Right atrium auricular region (tissue), 2 donors: Measurements from ENCODE around the gene KRT85. TPM values are rescaled to one million over a fixed set of nuclear protein-coding genes. Genes with fewer than 3 reads are reported as not detected.
A peak's percentile ranks its signal among the peaks of the same experiment; 100 is the strongest.
"Not testable (repeated sequence)": the region's sequence is repeated elsewhere in the genome, so short reads cannot be mapped to it uniquely, and the experiment has no call there.

Experiments used
- DNase-seq: peaks from one replicate; pipeline ENCODE4 v3.0.0-alpha.2; 2019; ENCODE audit warnings: low spot score
- H3K27ac ChIP-seq, 2 donors: fragments of 200-600 bp; sonication (generic); 1 replicate in 1 of 2; 2 replicates in 1 of 2; pipeline ENCODE4 v1.5.1; 2016 to 2019
- H3K27me3 ChIP-seq, 2 donors: fragments of 200-600 bp; sonication (generic); one replicate each; pipeline versions ENCODE4 v1.5.1 to v1.6.0; 2017 to 2019
- H3K36me3 ChIP-seq: fragments of 200-600 bp; sonication (generic); one replicate; pipeline ENCODE4 v1.5.1; 2016
- H3K4me1 ChIP-seq, 2 donors: fragments of 200-600 bp; sonication (generic); one replicate each; pipeline versions ENCODE4 v1.5.1 to v1.6.0; 2017 to 2019
- H3K4me3 ChIP-seq, 2 donors: fragments of 200-600 bp; sonication (generic); 1 replicate in 1 of 2; 2 replicates in 1 of 2; pipeline ENCODE4 v1.5.1; 2017 to 2019; ENCODE audit warnings: mild to moderate bottlenecking in 1 of 2, moderate library complexity in 1 of 2
- H3K9me3 ChIP-seq, 2 donors: fragments of 200-600 bp; sonication (generic); one replicate each; pipeline ENCODE4 v1.5.1; 2019
- total RNA-seq, 2 donors: library from RNA; depleted of rRNA; stranded (reverse); fragments of >200 nt; gene quantifications; one replicate each; pipeline ENCODE4 v1.1.0, GENCODE V29; 2016
- TF ChIP-seq, protein P1 (sequence below), 2 donors: fragments of 200-600 bp; sonication (generic); IDR thresholded peaks; one replicate each; pipeline ENCODE4 v1.5.1; 2019; ENCODE audit warnings: antibody characterized with exemption in 2 of 2

Gene KRT85
- total RNA-seq, 2 donors from 2014 or later: not detected

DNA sequence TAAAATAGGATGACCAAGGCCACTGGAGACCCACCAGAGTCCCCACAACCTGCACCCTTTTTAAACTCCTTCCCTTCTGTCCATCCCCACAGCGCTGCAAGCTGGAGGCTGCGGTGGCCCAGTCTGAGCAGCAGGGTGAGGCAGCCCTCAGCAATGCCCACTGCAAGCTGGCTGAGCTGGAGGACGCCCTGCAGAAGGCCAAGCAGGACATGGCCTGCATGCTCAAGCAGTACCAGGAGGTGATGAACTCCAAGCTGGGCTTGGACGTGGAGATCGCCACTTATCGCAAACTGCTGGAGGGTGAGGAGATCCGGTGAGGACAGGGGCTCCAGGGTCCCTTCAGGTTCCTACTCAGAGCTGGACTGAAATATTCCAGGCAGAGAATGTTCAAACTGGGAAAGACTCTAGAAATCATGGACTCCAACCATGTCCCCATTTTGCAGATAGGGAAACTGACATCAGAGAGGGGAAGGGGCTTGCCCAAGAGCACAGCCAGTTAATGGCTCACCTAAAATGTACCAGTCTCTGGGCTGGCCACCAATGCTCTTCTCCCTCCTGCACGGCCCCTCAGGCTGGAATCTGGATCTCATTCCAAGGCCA is 17.2 kb downstream of the KRT85 start:
- Histone ChIP-seq H3K27ac (no peak overlapping the region), H3K27me3 (no peaks in the 10 kb centered on the region), H3K4me3 (no peak overlapping the region), H3K4me1 (peaks cover 0 to 8% of the 10 kb centered on the region in 2 donors), H3K9me3 (no peaks in the 10 kb centered on the region), H3K36me3 (no peaks in the 10 kb centered on the region)
- TF ChIP-seq, protein P1, sequence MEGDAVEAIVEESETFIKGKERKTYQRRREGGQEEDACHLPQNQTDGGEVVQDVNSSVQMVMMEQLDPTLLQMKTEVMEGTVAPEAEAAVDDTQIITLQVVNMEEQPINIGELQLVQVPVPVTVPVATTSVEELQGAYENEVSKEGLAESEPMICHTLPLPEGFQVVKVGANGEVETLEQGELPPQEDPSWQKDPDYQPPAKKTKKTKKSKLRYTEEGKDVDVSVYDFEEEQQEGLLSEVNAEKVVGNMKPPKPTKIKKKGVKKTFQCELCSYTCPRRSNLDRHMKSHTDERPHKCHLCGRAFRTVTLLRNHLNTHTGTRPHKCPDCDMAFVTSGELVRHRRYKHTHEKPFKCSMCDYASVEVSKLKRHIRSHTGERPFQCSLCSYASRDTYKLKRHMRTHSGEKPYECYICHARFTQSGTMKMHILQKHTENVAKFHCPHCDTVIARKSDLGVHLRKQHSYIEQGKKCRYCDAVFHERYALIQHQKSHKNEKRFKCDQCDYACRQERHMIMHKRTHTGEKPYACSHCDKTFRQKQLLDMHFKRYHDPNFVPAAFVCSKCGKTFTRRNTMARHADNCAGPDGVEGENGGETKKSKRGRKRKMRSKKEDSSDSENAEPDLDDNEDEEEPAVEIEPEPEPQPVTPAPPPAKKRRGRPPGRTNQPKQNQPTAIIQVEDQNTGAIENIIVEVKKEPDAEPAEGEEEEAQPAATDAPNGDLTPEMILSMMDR (IDR thresholded peaks at IDR 0.05): no peak
- no peak for DNase-seq

DNA sequence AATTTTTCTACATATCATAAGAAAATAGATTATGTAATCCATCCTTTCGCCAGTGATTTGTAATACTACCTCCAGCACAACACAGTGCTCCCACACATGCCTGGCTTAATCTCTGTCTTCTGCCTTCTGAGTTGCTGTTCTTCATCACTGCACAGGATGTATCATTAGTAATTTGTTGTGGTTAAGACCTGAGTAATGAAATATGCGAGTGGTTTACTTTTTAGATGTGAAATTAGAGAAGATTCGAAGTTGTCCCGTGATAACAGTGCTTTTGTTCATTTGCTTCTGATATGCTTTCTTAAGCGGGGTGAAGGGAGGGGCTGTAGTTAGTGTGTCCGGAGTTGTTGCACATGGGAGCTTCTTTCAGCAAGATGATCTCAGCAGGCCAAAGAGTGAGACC is 18.1 kb downstream of the KRT85 start:
- Histone ChIP-seq H3K4me1 (peaks cover 0 to 8% of the 10 kb centered on the region in 2 donors), H3K4me3 (no peak overlapping the region), H3K9me3 (no peaks in the 10 kb centered on the region), H3K27me3 (no peaks in the 10 kb centered on the region), H3K36me3 (no peaks in the 10 kb centered on the region), H3K27ac (no peak overlapping the region)
- DNase-seq: no peak
- TF ChIP-seq, protein P1 (IDR thresholded peaks at IDR 0.05): no peak

DNA sequence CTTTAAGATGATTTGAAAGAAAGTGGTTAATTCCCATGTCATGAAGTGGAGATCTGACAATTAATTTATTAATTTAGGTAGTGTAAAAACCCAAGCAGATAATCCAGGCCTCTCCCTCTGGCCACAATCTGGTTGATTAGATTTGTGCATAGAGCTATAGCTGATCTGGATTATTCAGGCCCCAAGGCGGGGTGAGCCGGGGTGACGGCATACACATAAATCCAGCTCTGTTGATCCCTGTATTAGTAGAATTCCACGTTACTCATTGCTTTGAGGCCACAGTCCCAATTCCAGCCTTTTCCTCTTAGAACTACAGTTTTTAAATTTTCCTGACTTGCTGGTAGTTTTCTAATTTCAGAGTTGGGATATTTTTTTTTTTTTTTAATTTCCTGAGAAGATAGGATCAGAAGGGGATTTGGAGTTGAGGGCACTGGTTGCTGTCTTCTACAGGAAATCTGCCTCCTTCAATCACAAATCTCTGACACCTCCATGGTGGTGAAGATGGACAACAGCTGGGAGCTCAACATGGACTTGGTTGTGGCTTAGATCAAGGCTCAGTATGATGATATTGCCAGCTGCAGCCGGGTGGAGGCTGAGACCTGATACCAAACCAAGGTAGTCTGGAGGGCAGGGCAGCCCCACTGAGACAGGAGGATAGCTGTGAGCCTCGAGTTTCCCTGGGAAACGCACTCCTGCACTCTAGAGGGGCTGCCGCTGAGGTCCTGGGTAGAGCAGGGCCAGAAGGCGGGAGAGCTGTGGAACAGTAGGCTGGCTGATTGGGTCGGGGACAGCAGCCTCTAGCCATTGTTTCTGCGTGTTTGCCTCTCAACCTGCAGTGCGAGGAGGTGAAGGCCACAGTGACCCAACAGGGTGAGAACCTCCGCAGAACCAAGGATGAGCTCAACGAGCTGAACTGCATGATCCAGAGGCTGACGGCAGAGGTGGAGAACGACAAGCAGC is 19.4 kb downstream of the KRT85 start:
- Histone ChIP-seq H3K27me3 (no peaks in the 10 kb centered on the region), H3K4me3 (no peak overlapping the region), H3K36me3 (no peaks in the 10 kb centered on the region), H3K4me1 (peaks cover 0 to 8% of the 10 kb centered on the region in 2 donors), H3K27ac (no peak overlapping the region), H3K9me3 (peaks cover 0 to 12% of the 10 kb centered on the region in 2 donors)
- TF ChIP-seq, protein P1 (IDR thresholded peaks at IDR 0.05): no peak
- DNase-seq: no peak

DNA sequence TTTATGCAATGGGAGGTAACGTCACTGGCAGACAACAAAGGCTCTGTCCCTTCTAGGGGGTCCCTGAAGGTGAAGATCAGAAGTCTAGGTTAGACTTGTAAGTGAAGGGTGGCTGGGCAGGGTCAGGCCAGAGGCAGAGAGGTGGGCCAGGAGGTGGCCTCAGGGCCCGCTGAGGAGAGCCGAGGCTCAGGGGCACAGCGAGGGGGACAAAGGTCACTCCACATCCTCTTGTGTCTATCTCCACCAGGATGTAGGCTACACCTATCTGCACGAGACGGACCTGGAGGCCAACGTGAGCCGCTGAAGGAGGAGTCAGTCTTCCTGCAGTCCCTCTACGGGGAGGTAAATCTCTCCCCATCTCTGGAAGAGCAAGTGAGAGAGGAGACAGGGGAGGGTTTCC is 20.3 kb downstream of the KRT85 start:
- TF ChIP-seq, protein P1 (IDR thresholded peaks at IDR 0.05): no peak
- Histone ChIP-seq H3K9me3 (peaks cover 0 to 13% of the 10 kb centered on the region in 2 donors), H3K27ac (peak overlapping the region in 1 of 2 donors; percentile 51)

DNA sequence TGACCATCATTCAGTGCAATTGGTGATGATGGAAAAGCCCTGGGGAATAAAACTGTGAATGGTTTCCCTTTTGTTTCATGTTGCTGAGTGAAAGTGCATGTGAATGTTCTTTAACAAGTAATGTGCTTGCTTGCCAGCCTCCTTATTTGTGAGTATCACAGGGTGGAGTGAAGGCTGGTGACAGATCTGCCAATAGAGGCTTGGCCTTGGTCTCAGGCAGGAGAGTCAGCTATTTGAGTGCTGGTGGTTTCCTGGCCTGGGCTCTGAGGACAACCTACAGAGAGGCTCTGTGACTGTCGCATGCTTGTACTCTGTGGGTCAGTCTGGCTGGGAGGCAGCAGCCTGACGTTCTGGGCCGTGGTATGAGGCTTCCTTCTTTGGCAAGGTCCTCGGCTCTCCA is 20.7 kb downstream of the KRT85 start:
- H3K4me1 ChIP-seq: peaks cover 0 to 3% of the 10 kb centered on the region in 2 donors
- H3K27ac ChIP-seq: peak overlapping the region in 1 of 2 donors; percentile 51
- peaks cover 0 to 13% of the 10 kb centered on the region in 2 donors for H3K9me3 ChIP-seq
- no peaks in the 10 kb centered on the region for H3K27me3 ChIP-seq
- H3K36me3 ChIP-seq: no peaks in the 10 kb centered on the region
- no peak for DNase-seq
- TF ChIP-seq, protein P1 (IDR thresholded peaks at IDR 0.05): no peak
- H3K4me3 ChIP-seq: no peak overlapping the region

More for the DNA sequence above, 20.3 kb downstream of the KRT85 start:
- Histone ChIP-seq H3K4me1 (peaks cover 0 to 7% of the 10 kb centered on the region in 2 donors), H3K36me3 (no peaks in the 10 kb centered on the region), H3K4me3 (no peak overlapping the region), H3K27me3 (no peaks in the 10 kb centered on the region)
- no peak for DNase-seq

DNA sequence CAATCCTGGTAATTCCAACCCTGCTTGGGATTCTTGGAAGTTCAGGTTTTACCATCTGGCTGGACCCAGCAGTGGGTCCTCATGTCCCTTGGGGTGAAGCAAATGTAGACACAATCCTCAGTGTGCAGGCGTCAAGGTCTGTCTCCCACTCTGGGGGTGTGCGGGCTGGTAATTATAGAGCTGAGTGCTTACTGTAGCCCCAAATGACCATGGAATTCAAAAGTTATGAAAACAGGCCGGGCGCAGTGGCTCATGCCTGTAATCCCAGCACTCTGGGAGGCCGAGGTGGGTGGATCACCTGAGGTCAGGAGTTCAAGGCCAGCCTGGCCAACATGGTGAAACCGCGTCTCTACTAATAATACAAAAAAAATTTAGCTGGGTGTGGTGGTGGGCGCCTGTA is 22.2 kb downstream of the KRT85 start:
- not testable (repeated sequence) for DNase-seq, H3K27ac ChIP-seq, H3K4me3 ChIP-seq, H3K36me3 ChIP-seq, H3K4me1 ChIP-seq, H3K27me3 ChIP-seq
- H3K9me3 ChIP-seq: peaks cover 0 to 13% of the 10 kb centered on the region in 2 donors
